Measurements from ENCODE around the gene KRTAP19-3.
"Not testable (repeated sequence)": the region's sequence is repeated elsewhere in the genome, so short reads cannot be mapped to it uniquely, and the experiment has no call there.

Gene KRTAP19-3

GRCh38 chr21:30491963-30492428 lies at the start of gene KRTAP19-3:
Gene KRTAP19-3 (minus strand): TSS chr21:30492013. CDS start chr21:30491957, 56 bp downstream.
- no peak for DNase-seq

GRCh38 chr21:30518876-30519275 lies 27.1 kb upstream of the KRTAP19-3 start:
- DNase-seq, result no peak

GRCh38 chr21:30515681-30516080 lies 23.9 kb upstream of the KRTAP19-3 start:
- no peak for DNase-seq

- DNase-seq, result not testable (repeated sequence)
Measured at GRCh38 chr21:30505621-30506205, 13.9 kb upstream of the KRTAP19-3 start.

- DNase-seq, result no peak
Measured at GRCh38 chr21:30502041-30502440, 10.2 kb upstream of the KRTAP19-3 start, which contains the start of gene KRTAP19-5. Gene KRTAP19-5 (minus strand): TSS chr21:30502141. CDS start chr21:30502090, 51 bp downstream.

- DNase-seq, result no peak
Measured at GRCh38 chr21:30497065-30497464, 5.3 kb upstream of the KRTAP19-3 start, which contains the start of gene KRTAP19-4. Gene KRTAP19-4 (minus strand): TSS chr21:30497165. CDS start chr21:30497110, 55 bp downstream.

- DNase-seq, result no peak
Measured at GRCh38 chr21:30487336-30487735, 4.5 kb downstream of the KRTAP19-3 start, which contains the start of gene KRTAP19-2. Gene KRTAP19-2 (minus strand): TSS chr21:30487436. CDS start chr21:30487348, 88 bp downstream.

GRCh38 chr21:30486180-30486579 lies 5.6 kb downstream of the KRTAP19-3 start:
- DNase-seq, result no peak

- no peak for DNase-seq
Measured at GRCh38 chr21:30482130-30482529, 9.7 kb downstream of the KRTAP19-3 start.

GRCh38 chr21:30480145-30480544 lies 11.7 kb downstream of the KRTAP19-3 start, which contains the start of gene KRTAP19-1:
Gene KRTAP19-1 (minus strand): TSS chr21:30480367. CDS start chr21:30480317, 50 bp downstream.
- DNase-seq, result no peak

- no peak for DNase-seq
Measured at GRCh38 chr21:30479259-30479658, 12.6 kb downstream of the KRTAP19-3 start.

GRCh38 chr21:30478004-30478403 lies 13.8 kb downstream of the KRTAP19-3 start:
- no peak for DNase-seq

GRCh38 chr21:30468900-30469714 lies 22.7 kb downstream of the KRTAP19-3 start:
- DNase-seq, result no peak

- no peak for DNase-seq
Measured at GRCh38 chr21:30463713-30464112, 28.1 kb downstream of the KRTAP19-3 start.

GRCh38 chr21:30448514-30448913 lies 43.3 kb downstream of the KRTAP19-3 start:
- no peak for DNase-seq

- DNase-seq, result no peak
Measured at GRCh38 chr21:30447056-30447455, 44.8 kb downstream of the KRTAP19-3 start.

GRCh38 chr21:30444204-30444603 lies 47.6 kb downstream of the KRTAP19-3 start:
- no peak for DNase-seq

- no peak for DNase-seq
Measured at GRCh38 chr21:30443226-30443625, 48.6 kb downstream of the KRTAP19-3 start.
